HG02981 (cell line): Measurements from ENCODE around the gene ABHD10.

ENCODE experiments used
- ATAC-seq: cut with Tn5 transposase; IDR thresholded peaks from one replicate; pipeline ENCODE4 v1.9.1; 2021; ENCODE audit warnings: mild to moderate bottlenecking, moderate library complexity; ENCODE audit not compliant: unreplicated experiment

ABHD10 gene

DNA sequence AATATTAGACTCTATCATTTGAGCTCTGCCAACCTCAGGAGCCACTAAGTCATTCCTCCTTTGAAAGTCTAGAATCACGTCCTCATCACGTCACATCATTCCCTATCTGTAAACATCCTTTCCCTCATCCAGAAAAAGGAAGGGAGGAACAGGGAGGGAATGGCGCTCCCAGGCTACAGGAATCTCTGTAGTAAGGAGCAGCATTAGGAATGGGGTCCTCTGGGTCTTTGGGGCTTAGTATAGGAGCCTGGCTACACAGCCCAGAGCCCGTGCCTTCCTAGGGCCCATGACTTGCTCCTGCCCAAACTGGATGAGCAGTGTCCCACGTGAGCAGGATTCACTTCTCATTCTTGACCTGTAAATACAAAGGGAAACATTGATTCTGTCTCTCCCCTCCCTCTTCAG, 21.5 kb downstream of the ABHD10 start:
- ATAC-seq: no peak

DNA sequence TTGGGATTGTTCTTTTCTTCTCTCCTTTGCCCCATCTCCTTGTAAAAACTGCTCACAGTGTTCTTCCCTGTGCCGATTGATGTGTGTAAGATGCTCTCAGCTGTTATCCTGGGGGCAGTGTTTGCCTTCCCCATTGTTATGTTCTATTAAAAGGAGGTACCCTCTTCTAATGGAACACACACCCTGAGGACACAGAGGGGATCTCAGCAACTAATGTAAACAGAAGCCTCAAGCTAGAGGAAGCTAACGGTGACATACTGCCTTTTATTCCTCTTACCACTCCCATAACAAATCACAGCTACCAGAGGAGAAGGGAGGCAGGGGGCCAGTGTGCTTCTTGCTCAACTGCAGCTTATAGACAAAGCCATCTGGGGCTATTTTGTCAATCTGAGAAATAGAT, 22.1 kb downstream of the ABHD10 start:
- no peak for ATAC-seq

GRCh38 chr3:112001526-112001925, 22.7 kb downstream of the ABHD10 start:
- no peak for ATAC-seq

- ATAC-seq: no peak
Measured at GRCh38 chr3:112002096-112002971, 23.5 kb downstream of the ABHD10 start.

DNA sequence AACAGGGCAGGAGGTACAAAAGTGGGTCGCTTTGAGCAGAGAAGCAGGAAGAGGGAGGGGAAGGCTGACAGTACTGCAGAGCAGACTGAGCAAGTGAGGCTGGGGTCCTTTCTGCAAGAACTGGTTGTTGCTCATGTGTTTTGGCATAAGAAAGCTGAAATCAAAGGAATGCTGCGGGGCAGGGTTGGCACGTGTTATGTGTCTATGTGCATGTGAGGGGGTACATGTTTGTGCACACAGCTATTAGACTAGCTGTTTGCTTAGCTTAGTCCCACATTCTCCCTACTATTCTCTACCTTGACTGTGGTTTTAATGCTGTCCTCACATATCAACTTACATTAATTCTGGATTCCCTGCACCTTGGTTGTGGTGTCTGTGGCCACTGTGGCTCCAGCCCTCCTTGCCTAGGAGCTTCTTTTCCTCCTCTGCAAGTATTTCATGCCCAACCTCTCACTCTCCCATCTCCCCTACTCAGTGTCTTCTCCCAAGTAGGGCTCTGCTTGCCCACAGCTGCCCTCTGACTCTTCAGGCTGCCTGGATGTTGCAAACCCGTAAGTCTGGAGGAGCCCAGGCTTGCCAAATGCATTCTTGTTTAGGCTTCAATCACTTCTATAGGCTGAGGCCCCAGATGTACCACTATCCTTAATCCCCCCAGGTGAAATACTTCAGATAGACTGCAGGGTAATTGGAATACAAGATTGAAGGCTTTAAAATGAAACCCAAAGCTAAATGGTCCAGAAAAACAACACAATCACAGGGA, 24.7 kb downstream of the ABHD10 start:
- no peak for ATAC-seq

DNA sequence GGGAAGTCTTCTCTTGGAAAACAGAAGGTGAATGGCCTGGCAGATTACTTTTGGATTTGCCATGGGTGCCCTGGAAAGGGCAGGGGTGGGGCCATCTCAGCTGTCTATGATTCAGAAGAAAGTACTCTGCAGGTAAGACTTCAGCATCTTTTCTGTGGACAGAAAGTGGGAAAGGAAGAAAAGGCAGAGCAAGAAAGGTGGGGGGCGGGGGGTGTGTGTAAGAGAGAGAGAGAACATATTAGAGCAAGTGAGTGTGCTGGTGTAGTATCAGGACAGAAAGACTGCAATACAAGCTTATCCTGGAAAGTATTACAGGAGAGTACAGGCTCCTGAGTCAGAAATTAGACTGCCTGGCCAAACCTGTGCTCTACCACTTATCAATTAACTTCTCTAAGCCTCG, 25.4 kb downstream of the ABHD10 start:
- no peak for ATAC-seq

GRCh38 chr3:112004669-112005068, 25.8 kb downstream of the ABHD10 start:
- no peak for ATAC-seq

DNA sequence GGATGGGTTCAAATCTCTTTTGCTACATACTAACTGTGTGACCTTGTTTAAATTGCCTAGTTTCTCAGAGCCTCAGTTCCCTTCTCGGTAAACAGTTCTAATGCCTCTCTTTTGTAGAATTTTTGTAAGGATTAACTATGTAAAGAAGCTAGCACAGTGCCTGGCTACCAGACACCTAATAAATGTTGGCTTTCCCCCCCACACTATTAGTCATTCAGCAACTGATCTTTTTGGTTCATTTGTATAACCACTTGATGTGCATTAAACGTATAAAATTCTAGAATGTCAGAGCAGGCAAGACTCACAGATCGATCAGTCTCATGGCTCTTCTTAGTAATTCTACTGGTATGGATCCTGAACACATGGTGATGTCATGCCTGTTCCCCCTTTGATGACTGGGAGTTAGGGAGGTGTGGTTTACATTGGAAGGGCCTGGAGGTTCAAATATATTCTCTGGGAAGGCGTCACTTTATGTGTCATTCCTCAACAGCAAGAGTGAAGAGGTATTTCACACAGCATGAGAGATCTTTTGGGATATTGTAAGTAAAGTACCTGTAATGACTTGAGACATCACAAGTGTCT, 26.4 kb downstream of the ABHD10 start:
- no peak for ATAC-seq

- ATAC-seq: no peak
Measured at GRCh38 chr3:112007633-112008032, 28.8 kb downstream of the ABHD10 start.

- no peak for ATAC-seq
Measured at GRCh38 chr3:112009670-112010069, 30.8 kb downstream of the ABHD10 start.

- ATAC-seq: no peak
Measured at GRCh38 chr3:112010636-112011035, 31.8 kb downstream of the ABHD10 start.

GRCh38 chr3:112011376-112011940, 32.6 kb downstream of the ABHD10 start:
- ATAC-seq: no peak

- no peak for ATAC-seq
Measured at GRCh38 chr3:112012205-112012992, 33.6 kb downstream of the ABHD10 start.

- ATAC-seq: peak; percentile 82
Measured at GRCh38 chr3:112013058-112013783, 34.4 kb downstream of the ABHD10 start.

- peak; percentile 11 for ATAC-seq
Measured at GRCh38 chr3:112013784-112014143, 34.9 kb downstream of the ABHD10 start.

DNA sequence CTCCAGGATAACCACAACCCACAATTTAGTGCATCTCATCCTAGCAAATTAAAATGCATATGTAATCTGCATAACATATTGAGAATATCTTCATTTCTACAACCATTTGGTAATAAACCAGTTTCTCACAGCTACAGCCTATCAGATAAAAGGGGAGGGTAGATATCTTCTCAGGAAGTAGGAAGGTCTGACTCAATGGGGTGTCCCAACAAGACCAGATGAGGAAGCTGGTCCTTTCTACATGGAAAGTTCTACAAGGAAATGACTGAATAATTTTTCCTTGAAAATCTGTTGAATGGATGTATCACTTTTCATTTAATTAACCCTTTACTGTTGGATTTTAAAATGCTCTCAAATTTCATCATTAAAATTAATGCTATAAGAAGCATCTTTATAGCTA, 38.3 kb downstream of the ABHD10 start:
- no peak for ATAC-seq

DNA sequence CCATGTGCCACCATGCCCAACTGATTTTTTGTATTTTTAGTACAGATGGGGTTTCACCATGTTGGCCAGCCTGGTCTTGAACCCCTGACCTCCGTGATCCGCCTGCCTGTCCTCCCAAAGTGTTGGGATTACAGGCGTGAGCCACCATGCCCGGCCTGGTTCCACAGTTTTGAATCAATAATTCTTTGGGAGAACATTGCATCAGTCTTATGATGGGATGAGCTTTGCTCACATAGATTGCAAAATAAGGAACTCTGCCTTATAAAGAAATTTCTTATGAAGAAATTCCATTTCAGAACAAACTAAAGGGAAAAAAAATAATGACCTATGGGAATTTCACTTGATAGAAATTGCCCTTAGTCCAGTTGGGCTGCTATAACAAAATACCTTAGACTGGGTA, 39.9 kb downstream of the ABHD10 start:
- ATAC-seq: no peak

DNA sequence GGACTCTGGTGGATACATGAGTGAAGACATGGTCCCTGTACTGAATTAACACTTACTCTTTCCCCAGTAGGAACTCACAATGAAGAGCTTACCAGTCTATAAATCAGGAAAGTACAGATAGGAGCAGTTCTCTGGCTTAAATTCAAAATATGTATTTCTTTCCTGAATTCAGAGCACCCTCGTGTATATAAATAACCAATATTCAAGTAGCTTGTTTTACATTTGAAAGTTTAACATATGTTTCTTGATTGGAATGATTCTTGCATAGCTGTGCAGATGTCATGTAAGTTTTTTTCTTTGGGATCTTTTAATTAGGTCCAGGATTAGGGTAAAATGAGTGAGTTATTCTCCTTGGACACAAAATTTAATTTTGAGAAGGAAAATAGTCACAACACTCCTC, 40.9 kb downstream of the ABHD10 start:
- no peak for ATAC-seq

DNA sequence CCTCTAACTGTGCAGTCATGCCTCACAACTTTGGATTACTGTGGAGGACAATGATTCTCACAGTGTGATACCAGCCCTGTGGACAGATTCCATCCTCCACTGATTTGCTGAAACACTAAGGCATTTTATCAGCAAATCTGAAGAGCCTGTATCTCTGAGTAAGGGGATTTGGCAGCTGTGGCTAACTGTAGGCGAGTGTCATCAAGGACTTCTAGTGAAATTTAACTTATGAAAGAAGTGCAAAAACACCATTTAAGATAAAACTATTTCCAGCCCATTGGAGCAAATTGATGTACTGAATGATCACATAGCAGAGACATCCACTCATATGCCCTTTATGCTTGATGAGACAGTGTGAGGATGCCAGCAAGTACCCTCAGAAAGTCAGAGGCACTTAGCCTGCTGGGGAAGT, 41.9 kb downstream of the ABHD10 start:
- no peak for ATAC-seq

- no peak for ATAC-seq
Measured at GRCh38 chr3:112027142-112027541, 48.3 kb downstream of the ABHD10 start.
